ENCODE results near the gene AVPR2.

Gene AVPR2

GRCh38 chrX:153885208-153885787 lies 19.2 kb upstream of the AVPR2 start:
- no CpG with 5 or more reads among the region's 32 CpGs for WGBS (ENCODE audit: extremely low coverage, insufficient coverage, insufficient read length)
- Histone ChIP-seq H3K27me3 (ENCODE audit: insufficient read depth, low read length) (no peaks in the 10 kb centered on the region), H3K4me1 (ENCODE audit: control insufficient read depth in 1 of 2, insufficient read depth in 2 of 2, low read length in 2 of 2) (peaks cover 15 to 35% of the 10 kb centered on the region in 2 experiments), H3K27ac (ENCODE audit: low read depth, low read length) (no peak overlapping the region), H3K36me3 (ENCODE audit: control insufficient read depth in 1 of 2, insufficient read depth in 2 of 2, low read length in 2 of 2) (no peaks in the 10 kb centered on the region), H2AK5ac (ENCODE audit: low read length) (no peak overlapping the region), H3K18ac (ENCODE audit: low read length) (no peak overlapping the region), H3K4ac (ENCODE audit: low read depth, low read length) (no peak overlapping the region), H3K9me3 (ENCODE audit: insufficient read depth, low read depth, low read length) (no peaks in the 10 kb centered on the region), H2BK5ac (ENCODE audit: low read depth, low read length, poor library complexity) (no peak overlapping the region), H4K8ac (ENCODE audit: low read depth, low read length) (no peak overlapping the region), H3K79me2 (ENCODE audit: control insufficient read depth, insufficient read depth, low read length, poor library complexity) (no peaks in the 10 kb centered on the region), H3K14ac (ENCODE audit: low read length) (no peak overlapping the region), H2AFZ (ENCODE audit: insufficient read depth, low read length, poor library complexity) (no peak overlapping the region), H3K23ac (ENCODE audit: low read length) (no peak overlapping the region), H2BK120ac (ENCODE audit: insufficient read depth, low read length, poor library complexity) (no peak overlapping the region), H3K4me2 (ENCODE audit: low read length) (peak overlapping the region; percentile 56), H4K91ac (ENCODE audit: low read depth, low read length) (peak overlapping the region; percentile 42), H2BK12ac (ENCODE audit: low read length) (no peak overlapping the region), H4K12ac (ENCODE audit: low read depth, low read length) (no peak overlapping the region), H3K9ac (ENCODE audit: low read length) (no peak overlapping the region), H3K79me1 (ENCODE audit: low read length) (peaks cover 9% of the 10 kb centered on the region), H3K4me3 (ENCODE audit: low read depth, low read length) (peak overlapping the region; percentile 68)
- DNase-seq = no peak

- DNase-seq = peak; percentile 1 to 20
- H3K79me1 ChIP-seq (ENCODE audit: low read length) = peaks cover 9% of the 10 kb centered on the region
- H2AK5ac ChIP-seq (ENCODE audit: low read length) = peak within 1 kb of the TSS; percentile 15
- H3K9ac ChIP-seq (ENCODE audit: low read length) = no peak within 1 kb of the TSS
- H2BK5ac ChIP-seq (ENCODE audit: low read depth, low read length, poor library complexity) = no peak within 1 kb of the TSS
- H2BK12ac ChIP-seq (ENCODE audit: low read length) = peak within 1 kb of the TSS; percentile 10
- H3K14ac ChIP-seq (ENCODE audit: low read length) = peak within 1 kb of the TSS; percentile 28
- H2AFZ ChIP-seq (ENCODE audit: insufficient read depth, low read length, poor library complexity) = no peak within 1 kb of the TSS
- H4K12ac ChIP-seq (ENCODE audit: low read depth, low read length) = no peak within 1 kb of the TSS
- H4K8ac ChIP-seq (ENCODE audit: low read depth, low read length) = peak within 1 kb of the TSS; percentile 53
- no peaks in the 10 kb centered on the region for H3K79me2 ChIP-seq (ENCODE audit: control insufficient read depth, insufficient read depth, low read length, poor library complexity)
- peak within 1 kb of the TSS; percentile 59 for H3K4me2 ChIP-seq (ENCODE audit: low read length)
- no peak within 1 kb of the TSS for H3K23ac ChIP-seq (ENCODE audit: low read length)
- peak within 1 kb of the TSS; percentile 72 for H4K91ac ChIP-seq (ENCODE audit: low read depth, low read length)
- WGBS (ENCODE audit: extremely low coverage, insufficient coverage, insufficient read length) = no CpG with 5 or more reads among the region's 94 CpGs
- H3K27me3 ChIP-seq (ENCODE audit: insufficient read depth, low read length) = no peaks in the 10 kb centered on the region
- H3K4me3 ChIP-seq (ENCODE audit: low read depth, low read length) = peak within 1 kb of the TSS; percentile 68
- peak within 1 kb of the TSS; percentile 45 for H3K27ac ChIP-seq (ENCODE audit: low read depth, low read length)
- H3K36me3 ChIP-seq (ENCODE audit: control insufficient read depth in 1 of 2, insufficient read depth in 2 of 2, low read length in 2 of 2) = no peaks in the 10 kb centered on the region
- H3K4me1 ChIP-seq (ENCODE audit: control insufficient read depth in 1 of 2, insufficient read depth in 2 of 2, low read length in 2 of 2) = peaks cover 15 to 33% of the 10 kb centered on the region in 2 experiments
- H3K9me3 ChIP-seq (ENCODE audit: insufficient read depth, low read depth, low read length) = no peaks in the 10 kb centered on the region
- peak within 1 kb of the TSS; percentile 88 for H2BK120ac ChIP-seq (ENCODE audit: insufficient read depth, low read length, poor library complexity)
- peak within 1 kb of the TSS; percentile 40 for H3K18ac ChIP-seq (ENCODE audit: low read length)
- H3K4ac ChIP-seq (ENCODE audit: low read depth, low read length) = peak within 1 kb of the TSS; percentile 1
Measured at GRCh38 chrX:153885968-153886903, 18.2 kb upstream of the AVPR2 start, which contains the start of gene L1CAM. Gene L1CAM, minus strand, starts transcription at chrX:153886173. Its CDS starts 10,337 bp downstream, at chrX:153875836.

DNA sequence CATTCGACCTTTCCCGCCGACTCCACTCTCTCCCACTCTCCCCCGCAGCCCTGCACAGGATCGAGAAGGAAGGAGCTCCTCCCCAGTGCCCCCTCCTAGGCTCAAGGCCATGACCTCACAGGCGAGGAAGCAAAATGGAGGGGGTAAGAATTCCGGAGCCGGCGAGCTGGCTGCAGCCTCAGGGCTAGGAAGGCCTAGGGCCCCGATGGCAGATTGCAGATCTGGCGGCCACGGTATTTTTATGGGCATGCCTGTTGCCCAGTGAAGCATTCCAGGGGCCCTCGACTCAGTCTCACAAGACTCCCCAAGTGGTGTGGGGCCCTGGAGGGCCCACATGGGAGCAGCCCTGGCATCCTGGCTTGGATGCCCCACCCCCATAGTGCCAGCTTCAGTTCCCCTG lies 17.6 kb upstream of the AVPR2 start:
- no peak overlapping the region for H2BK12ac ChIP-seq (ENCODE audit: low read length)
- H3K79me1 ChIP-seq (ENCODE audit: low read length) = peaks cover 9% of the 10 kb centered on the region
- no peak overlapping the region for H3K23ac ChIP-seq (ENCODE audit: low read length)
- H3K9ac ChIP-seq (ENCODE audit: low read length) = no peak overlapping the region
- peak overlapping the region; percentile 43 for H2BK120ac ChIP-seq (ENCODE audit: insufficient read depth, low read length, poor library complexity)
- no peak overlapping the region for H3K4me3 ChIP-seq (ENCODE audit: low read depth, low read length)
- H2AK5ac ChIP-seq (ENCODE audit: low read length) = no peak overlapping the region
- H3K27me3 ChIP-seq (ENCODE audit: insufficient read depth, low read length) = no peaks in the 10 kb centered on the region
- H3K9me3 ChIP-seq (ENCODE audit: insufficient read depth, low read depth, low read length) = no peaks in the 10 kb centered on the region
- no peak overlapping the region for H3K4ac ChIP-seq (ENCODE audit: low read depth, low read length)
- no peak overlapping the region for H4K12ac ChIP-seq (ENCODE audit: low read depth, low read length)
- H2BK5ac ChIP-seq (ENCODE audit: low read depth, low read length, poor library complexity) = no peak overlapping the region
- H3K36me3 ChIP-seq (ENCODE audit: control insufficient read depth in 1 of 2, insufficient read depth in 2 of 2, low read length in 2 of 2) = no peaks in the 10 kb centered on the region
- H2AFZ ChIP-seq (ENCODE audit: insufficient read depth, low read length, poor library complexity) = no peak overlapping the region
- WGBS (ENCODE audit: extremely low coverage, insufficient coverage, insufficient read length) = no CpG with 5 or more reads among the region's 13 CpGs
- peak; percentile 27 to 66 for DNase-seq
- peak overlapping the region; percentile 53 for H3K14ac ChIP-seq (ENCODE audit: low read length)
- no peaks in the 10 kb centered on the region for H3K79me2 ChIP-seq (ENCODE audit: control insufficient read depth, insufficient read depth, low read length, poor library complexity)
- H4K8ac ChIP-seq (ENCODE audit: low read depth, low read length) = no peak overlapping the region
- peak overlapping the region; percentile 59 for H3K4me2 ChIP-seq (ENCODE audit: low read length)
- H3K18ac ChIP-seq (ENCODE audit: low read length) = no peak overlapping the region
- H3K4me1 ChIP-seq (ENCODE audit: control insufficient read depth in 1 of 2, insufficient read depth in 2 of 2, low read length in 2 of 2) = peaks cover 15 to 28% of the 10 kb centered on the region in 2 experiments
- no peak overlapping the region for H3K27ac ChIP-seq (ENCODE audit: low read depth, low read length)
- peak overlapping the region; percentile 72 for H4K91ac ChIP-seq (ENCODE audit: low read depth, low read length)

DNA sequence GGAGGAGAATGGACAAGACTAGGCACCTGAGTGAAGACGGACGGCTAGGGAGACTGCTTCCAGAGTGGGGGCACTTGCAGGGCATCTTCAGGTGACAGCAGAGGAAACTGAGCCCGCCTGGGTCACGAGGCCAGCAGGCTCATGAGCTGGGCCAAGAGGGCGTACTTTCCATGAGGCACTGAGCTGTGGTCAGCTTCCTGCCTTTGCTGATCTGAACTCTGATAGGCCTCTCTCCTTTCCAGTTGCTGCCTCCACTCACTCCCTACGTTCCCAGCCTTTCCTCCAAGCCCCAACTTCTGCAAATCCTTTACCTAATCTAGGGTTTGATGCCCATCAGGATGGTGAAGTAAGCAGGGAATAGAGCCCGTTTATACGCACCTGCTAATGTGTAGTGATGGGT lies 17.1 kb upstream of the AVPR2 start:
- no peak overlapping the region for H3K4ac ChIP-seq (ENCODE audit: low read depth, low read length)
- no peak overlapping the region for H4K8ac ChIP-seq (ENCODE audit: low read depth, low read length)
- no peak overlapping the region for H2AFZ ChIP-seq (ENCODE audit: insufficient read depth, low read length, poor library complexity)
- no peaks in the 10 kb centered on the region for H3K27me3 ChIP-seq (ENCODE audit: insufficient read depth, low read length)
- H2AK5ac ChIP-seq (ENCODE audit: low read length) = no peak overlapping the region
- H3K4me3 ChIP-seq (ENCODE audit: low read depth, low read length) = no peak overlapping the region
- H3K23ac ChIP-seq (ENCODE audit: low read length) = no peak overlapping the region
- H4K12ac ChIP-seq (ENCODE audit: low read depth, low read length) = peak overlapping the region; percentile 67
- no peaks in the 10 kb centered on the region for H3K9me3 ChIP-seq (ENCODE audit: insufficient read depth, low read depth, low read length)
- no peaks in the 10 kb centered on the region for H3K79me2 ChIP-seq (ENCODE audit: control insufficient read depth, insufficient read depth, low read length, poor library complexity)
- no peak for DNase-seq
- H3K4me1 ChIP-seq (ENCODE audit: control insufficient read depth in 1 of 2, insufficient read depth in 2 of 2, low read length in 2 of 2) = peaks cover 15 to 25% of the 10 kb centered on the region in 2 experiments
- no peaks in the 10 kb centered on the region for H3K36me3 ChIP-seq (ENCODE audit: control insufficient read depth in 1 of 2, insufficient read depth in 2 of 2, low read length in 2 of 2)
- peak overlapping the region; percentile 53 for H3K14ac ChIP-seq (ENCODE audit: low read length)
- WGBS (ENCODE audit: extremely low coverage, insufficient coverage, insufficient read length) = no CpG with 5 or more reads among the region's 8 CpGs
- peak overlapping the region; percentile 57 for H4K91ac ChIP-seq (ENCODE audit: low read depth, low read length)
- peaks cover 9% of the 10 kb centered on the region for H3K79me1 ChIP-seq (ENCODE audit: low read length)
- peak overlapping the region; percentile 46 for H3K18ac ChIP-seq (ENCODE audit: low read length)
- H2BK120ac ChIP-seq (ENCODE audit: insufficient read depth, low read length, poor library complexity) = peak overlapping the region; percentile 43
- no peak overlapping the region for H3K27ac ChIP-seq (ENCODE audit: low read depth, low read length)
- H2BK5ac ChIP-seq (ENCODE audit: low read depth, low read length, poor library complexity) = no peak overlapping the region
- H3K9ac ChIP-seq (ENCODE audit: low read length) = no peak overlapping the region
- peak overlapping the region; percentile 58 for H2BK12ac ChIP-seq (ENCODE audit: low read length)
- no peak overlapping the region for H3K4me2 ChIP-seq (ENCODE audit: low read length)

All from trophoblast cell (in vitro differentiated cells and primary cell).